DND-41 (cell line): ENCODE measurements around the gene PAFAH1B1.
"Not testable (repeated sequence)": the region's sequence is repeated elsewhere in the genome, so short reads cannot be mapped to it uniquely, and the experiment has no call there.

Experiments used
- ATAC-seq: fragments of 200-7000 bp; cut with Tn5 transposase; 3 replicates; pipeline ENCODE4 v1.9.1; 2021; ENCODE audit warnings: low read depth; ENCODE audit not compliant: insufficient read depth
- DNase-seq: peaks from one replicate; pipeline ENCODE4 v3.0.0-alpha.2; 2020
- H2AFZ ChIP-seq: 2 replicates; pipeline ENCODE4 v1.6.0; 2012; ENCODE audit warnings: low read depth, low read length
- H3K27ac ChIP-seq: 2 replicates; pipeline ENCODE4 v1.5.1; 2012; ENCODE audit warnings: low read length, inconsistent platforms
- H3K27me3 ChIP-seq: fragments of 200-600 bp; sonication (generic); 2 replicates; pipeline ENCODE4 v1.6.0; 2012; ENCODE audit warnings: low read length, mild to moderate bottlenecking, inconsistent platforms; ENCODE audit not compliant: insufficient read depth, poor library complexity
- H3K36me3 ChIP-seq: 2 replicates; pipeline ENCODE4 v1.5.1; 2012; ENCODE audit warnings: low read length, inconsistent platforms; ENCODE audit not compliant: insufficient read depth
- H3K4me1 ChIP-seq: 2 replicates; pipeline ENCODE4 v1.5.1; 2012; ENCODE audit warnings: mild to moderate bottlenecking, low read length; ENCODE audit not compliant: insufficient read depth
- H3K4me2 ChIP-seq: 2 replicates; pipeline ENCODE4 v1.6.0; 2012; ENCODE audit warnings: mild to moderate bottlenecking, moderate library complexity, low read length, inconsistent platforms; ENCODE audit not compliant: insufficient read depth
- H3K4me3 ChIP-seq, 2 experiments: fragments of 200-600 bp in 1 of 2; shearing (Covaris generic) in 1 of 2; 2 replicates each; pipeline ENCODE4 v1.5.1; 2012 to 2016; ENCODE audit warnings: inconsistent platforms in 2 of 2, low read length in 2 of 2, mild to moderate bottlenecking in 2 of 2, low read depth in 1 of 2, moderate library complexity in 1 of 2
- H3K79me2 ChIP-seq: 2 replicates; pipeline ENCODE4 v1.6.0; 2012; ENCODE audit warnings: low read length, inconsistent platforms; ENCODE audit not compliant: insufficient read depth
- H3K9ac ChIP-seq: 2 replicates; pipeline ENCODE4 v1.6.0; 2012; ENCODE audit warnings: low read depth, mild to moderate bottlenecking, inconsistent platforms, low read length, moderate library complexity
- H3K9me3 ChIP-seq: 2 replicates; pipeline ENCODE4 v1.5.1; 2012; ENCODE audit warnings: low read length, moderate library complexity, mild to moderate bottlenecking, inconsistent platforms; ENCODE audit not compliant: insufficient read depth, severe bottlenecking
- H4K20me1 ChIP-seq: 2 replicates; pipeline ENCODE4 v1.6.0; 2012; ENCODE audit warnings: low read length; ENCODE audit not compliant: insufficient read depth
- CTCF ChIP-seq: IDR thresholded peaks from 2 replicates; pipeline ENCODE4 v1.5.1; 2012; ENCODE audit warnings: borderline replicate concordance, low read length, moderate library complexity, mild to moderate bottlenecking; ENCODE audit not compliant: poor library complexity, severe bottlenecking; ENCODE audit errors: extremely low read depth
- EZH2 ChIP-seq: IDR thresholded peaks from 3 replicates; pipeline ENCODE4 v1.6.1; 2012; ENCODE audit warnings: borderline replicate concordance, low read depth, mild to moderate bottlenecking, moderate library complexity, low read length, inconsistent platforms; ENCODE audit not compliant: severe bottlenecking

The PAFAH1B1 gene

GRCh38 chr17:2592971-2593820 is at the start of gene PAFAH1B1:
PAFAH1B1 (plus strand) TSS chr17:2593654; CDS start chr17:2638289, 44,635 bp downstream.
- Histone ChIP-seq H2AFZ (peak within 1 kb of the TSS; percentile 83), H3K9ac (peak within 1 kb of the TSS; percentile 99), H3K27ac (peak within 1 kb of the TSS; percentile 96), H3K4me2 (peak within 1 kb of the TSS; percentile 88), H3K4me1 (peaks cover 40% of the 10 kb centered on the region), H3K27me3 (no peaks in the 10 kb centered on the region), H3K4me3 (peak within 1 kb of the TSS; percentile 74 to 100), H3K79me2 (peaks cover 45% of the 10 kb centered on the region), H4K20me1 (peaks cover 40% of the 10 kb centered on the region), H3K9me3 (no peaks in the 10 kb centered on the region), H3K36me3 (peaks cover 7% of the 10 kb centered on the region; the same call in 1 of the 2 replicates)
- DNase-seq (peak; percentile 91), ATAC-seq (peak; percentile 80)
- TF ChIP-seq CTCF (no peak), EZH2 (no peak)

- Histone ChIP-seq H4K20me1 (no peaks in the 10 kb centered on the region), H2AFZ (no peak overlapping the region), H3K4me1 (no peaks in the 10 kb centered on the region), H3K79me2 (no peaks in the 10 kb centered on the region), H3K4me2 (no peak overlapping the region), H3K36me3 (no peaks in the 10 kb centered on the region), H3K27ac (no peak overlapping the region), H3K9ac (no peak overlapping the region), H3K27me3 (no peaks in the 10 kb centered on the region), H3K4me3 (no peak overlapping the region), H3K9me3 (no peaks in the 10 kb centered on the region)
- DNase-seq, result no peak
- no peak for ATAC-seq
- no peak for TF ChIP-seq EZH2
- TF ChIP-seq CTCF, result no peak
Measured at GRCh38 chr17:2545393-2545792, 48.1 kb upstream of the PAFAH1B1 start.

GRCh38 chr17:2547176-2547575 is 46.3 kb upstream of the PAFAH1B1 start:
- no peak overlapping the region for H2AFZ ChIP-seq
- ATAC-seq (no peak), DNase-seq (no peak)
- H3K4me2 ChIP-seq, result no peak overlapping the region
- no peaks in the 10 kb centered on the region for H3K79me2 ChIP-seq
- no peaks in the 10 kb centered on the region for H3K4me1 ChIP-seq
- H3K27me3 ChIP-seq, result no peaks in the 10 kb centered on the region
- H3K27ac ChIP-seq, result no peak overlapping the region
- no peaks in the 10 kb centered on the region for H4K20me1 ChIP-seq
- no peaks in the 10 kb centered on the region for H3K36me3 ChIP-seq
- H3K9ac ChIP-seq, result no peak overlapping the region
- TF ChIP-seq EZH2 (no peak), CTCF (no peak)
- H3K4me3 ChIP-seq, result no peak overlapping the region
- H3K9me3 ChIP-seq, result no peaks in the 10 kb centered on the region

GRCh38 chr17:2548026-2548425 is 45.4 kb upstream of the PAFAH1B1 start:
- not testable (repeated sequence) for H3K4me1 ChIP-seq, DNase-seq, H3K79me2 ChIP-seq, H4K20me1 ChIP-seq, H3K4me3 ChIP-seq, H3K9me3 ChIP-seq, H3K27me3 ChIP-seq, H2AFZ ChIP-seq, ATAC-seq, H3K4me2 ChIP-seq, H3K36me3 ChIP-seq, H3K9ac ChIP-seq, H3K27ac ChIP-seq
